ENCODE results near the gene CBX1. TPM values are rescaled to one million over a fixed set of nuclear protein-coding genes. Genes with fewer than 3 reads are reported as not detected.

The CBX1 gene
- polyA plus RNA-seq, 1 donor, result 63.6 TPM

DNA sequence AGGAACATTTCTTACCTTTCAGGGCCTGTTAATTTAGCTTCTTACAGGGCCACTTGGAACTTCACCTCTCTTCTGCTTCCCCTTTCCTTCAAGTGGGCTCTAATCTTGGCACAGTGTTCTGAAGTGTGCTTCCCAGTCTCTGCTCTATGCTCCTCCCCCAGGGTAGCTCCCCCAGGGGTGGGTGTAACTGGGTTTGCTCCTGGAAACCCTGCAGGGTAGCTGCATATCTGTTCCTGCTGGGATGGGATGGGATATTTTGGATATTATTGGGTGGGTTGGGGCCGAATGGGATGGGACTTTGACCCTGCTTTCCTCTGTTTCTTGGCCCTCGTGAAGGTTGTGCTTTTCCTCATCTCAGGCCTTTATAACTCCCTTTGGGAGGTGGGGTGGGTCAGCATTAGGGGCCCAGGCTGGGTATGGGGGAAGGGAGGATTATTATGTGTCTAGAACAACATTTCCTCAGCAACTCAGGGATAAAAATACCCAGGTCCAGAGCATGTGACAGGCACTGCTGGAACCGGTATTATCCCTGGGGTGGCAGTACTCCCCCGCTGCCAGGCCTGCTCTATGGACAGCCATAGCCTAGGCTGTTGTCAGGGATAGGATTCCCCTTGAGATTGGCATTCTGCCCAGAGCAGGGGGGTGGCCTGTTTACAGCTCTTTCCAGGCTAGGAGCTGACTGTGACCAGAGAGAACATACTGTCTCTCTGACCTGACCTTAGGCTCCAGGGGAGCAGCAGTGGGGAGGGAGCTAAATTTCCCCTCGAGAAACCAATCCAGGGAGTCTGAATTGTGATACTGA is 48.1 kb downstream of the CBX1 start:
- peaks cover 67% of the 10 kb centered on the region for H3K36me3 ChIP-seq (ENCODE audit: control insufficient read depth, insufficient read depth, low read length)
- no peak overlapping the region for H3K27ac ChIP-seq (ENCODE audit: low read length)
- no CpG with 5 or more reads among the region's 5 CpGs for WGBS (ENCODE audit: insufficient coverage, low lambda C conversion rate)
- no peaks in the 10 kb centered on the region for H3K9me3 ChIP-seq (ENCODE audit: control insufficient read depth, low read depth, low read length)
- no peaks in the 10 kb centered on the region for H3K27me3 ChIP-seq (ENCODE audit: control insufficient read depth, insufficient read depth, low read length)
- peak in 1 of 2 donors; percentile 28 for DNase-seq
- H3K4me3 ChIP-seq (ENCODE audit: low read length), result no peak overlapping the region
- peaks cover 58% of the 10 kb centered on the region for H3K4me1 ChIP-seq (ENCODE audit: control insufficient read depth, insufficient read depth, low read length)

DNA sequence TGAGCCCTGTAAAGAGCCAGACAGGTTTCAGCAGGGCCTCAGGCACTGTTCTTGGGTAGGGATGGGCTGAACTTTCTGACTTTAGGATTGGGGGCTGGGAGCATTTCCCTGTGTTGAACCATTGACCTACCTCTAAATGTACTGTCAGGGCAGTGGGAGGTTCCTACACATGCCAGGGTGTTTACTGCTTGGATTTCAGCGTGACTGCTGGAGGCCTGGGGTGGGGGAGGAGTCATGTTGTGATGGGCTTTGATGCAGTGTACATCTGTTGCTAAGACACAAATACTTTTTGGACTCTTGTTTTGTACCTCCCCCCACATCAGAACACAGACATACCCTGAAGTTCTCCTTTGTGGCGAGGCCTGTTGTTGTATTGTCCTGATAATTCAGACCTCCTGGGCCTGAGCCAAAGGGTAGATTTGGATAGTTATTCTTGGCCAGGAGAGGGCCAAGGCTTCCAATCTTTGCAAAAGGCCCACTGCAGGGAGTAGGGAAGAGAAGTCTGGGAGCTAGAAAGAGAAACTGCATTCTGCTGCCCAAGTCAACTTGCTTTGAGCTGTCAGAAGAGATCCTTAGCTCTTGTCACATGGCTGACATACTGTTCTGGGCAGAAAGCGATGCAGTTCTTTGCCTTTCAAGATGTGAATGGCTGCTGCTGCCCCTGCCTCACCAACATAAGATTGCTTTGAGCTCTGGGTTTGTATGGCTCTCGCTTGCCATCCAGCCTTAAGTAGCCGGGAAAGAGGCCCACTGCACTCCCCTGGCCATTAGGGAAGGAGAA is 49.4 kb downstream of the CBX1 start:
- peaks cover 54% of the 10 kb centered on the region for H3K36me3 ChIP-seq (ENCODE audit: control insufficient read depth, insufficient read depth, low read length)
- no peak overlapping the region for H3K27ac ChIP-seq (ENCODE audit: low read length)
- WGBS (ENCODE audit: insufficient coverage, low lambda C conversion rate), result no CpG with 5 or more reads among the region's 5 CpGs
- H3K27me3 ChIP-seq (ENCODE audit: control insufficient read depth, insufficient read depth, low read length), result no peaks in the 10 kb centered on the region
- peaks cover 62% of the 10 kb centered on the region for H3K4me1 ChIP-seq (ENCODE audit: control insufficient read depth, insufficient read depth, low read length)
- no peak overlapping the region for H3K4me3 ChIP-seq (ENCODE audit: low read length)
- DNase-seq, result peak; percentile 30 to 49
- no peaks in the 10 kb centered on the region for H3K9me3 ChIP-seq (ENCODE audit: control insufficient read depth, low read depth, low read length)

DNA sequence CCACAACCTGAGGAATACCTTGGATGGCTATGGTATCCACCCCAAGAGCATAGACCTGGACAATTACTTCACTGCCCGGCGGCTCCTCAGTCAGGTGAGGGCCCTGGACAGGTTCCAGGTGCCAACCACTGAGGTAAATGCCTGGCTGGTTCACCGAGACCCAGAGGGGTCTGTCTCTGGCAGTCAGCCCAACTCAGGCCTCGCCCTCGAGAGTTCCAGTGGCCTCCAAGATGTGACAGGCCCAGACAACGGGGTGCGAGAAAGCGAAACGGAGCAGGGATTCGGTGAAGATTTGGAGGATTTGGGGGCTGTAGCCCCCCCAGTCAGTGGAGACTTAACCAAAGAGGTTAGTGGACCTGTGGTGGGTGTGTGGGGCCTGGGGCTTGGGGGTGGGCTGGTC is 50.0 kb downstream of the CBX1 start:
- peaks cover 67% of the 10 kb centered on the region for H3K4me1 ChIP-seq (ENCODE audit: control insufficient read depth, insufficient read depth, low read length)
- H3K36me3 ChIP-seq (ENCODE audit: control insufficient read depth, insufficient read depth, low read length), result peaks cover 48% of the 10 kb centered on the region
- H3K4me3 ChIP-seq (ENCODE audit: low read length), result no peak overlapping the region
- H3K9me3 ChIP-seq (ENCODE audit: control insufficient read depth, low read depth, low read length), result no peaks in the 10 kb centered on the region
- H3K27ac ChIP-seq (ENCODE audit: low read length), result no peak overlapping the region
- DNase-seq, result no peak
- no peaks in the 10 kb centered on the region for H3K27me3 ChIP-seq (ENCODE audit: control insufficient read depth, insufficient read depth, low read length)
- WGBS (ENCODE audit: insufficient coverage, low lambda C conversion rate), result no CpG with 5 or more reads among the region's 10 CpGs

DNA sequence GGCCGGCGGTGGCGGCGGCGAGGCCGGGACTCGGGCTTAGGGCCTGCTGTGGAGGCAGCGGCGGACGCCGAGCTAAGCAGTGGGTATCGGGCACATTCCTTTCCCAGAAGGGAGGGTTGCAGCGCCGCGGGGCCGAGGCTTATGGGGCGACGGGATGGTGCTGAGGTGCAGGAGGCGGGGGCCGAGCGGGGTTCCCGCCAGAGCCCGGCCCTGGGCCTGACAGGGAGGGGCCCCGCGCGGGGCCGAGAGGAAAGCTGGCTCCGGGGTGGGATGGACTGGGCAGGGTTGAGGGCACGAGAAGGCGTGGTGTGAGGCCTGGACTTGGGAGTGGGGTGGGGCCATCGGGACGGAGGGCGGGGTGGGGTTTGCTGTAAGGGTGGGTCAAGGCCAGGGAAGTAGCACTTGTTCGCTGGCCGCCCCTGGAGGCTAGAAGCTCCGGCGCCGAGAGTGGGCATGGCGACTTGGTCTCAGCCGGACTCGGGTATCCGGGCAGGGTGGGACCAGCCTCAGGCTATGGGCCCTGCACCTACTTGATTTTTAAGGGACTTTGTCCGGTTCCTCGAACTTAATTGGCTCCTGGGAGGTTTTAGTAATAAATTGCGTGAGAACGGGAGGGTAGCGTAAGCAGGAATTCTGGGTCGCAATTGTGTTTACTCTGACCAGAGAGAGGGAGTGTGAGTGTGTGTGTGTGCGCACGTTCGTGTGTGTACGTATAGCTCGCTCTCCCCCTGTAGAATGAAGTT is 52.7 kb downstream of the CBX1 start:
- peaks cover 49% of the 10 kb centered on the region for H3K4me1 ChIP-seq (ENCODE audit: control insufficient read depth, insufficient read depth, low read length)
- no CpG with 5 or more reads among the region's 53 CpGs for WGBS (ENCODE audit: insufficient coverage, low lambda C conversion rate)
- peak; percentile 86 to 94 for DNase-seq

DNA sequence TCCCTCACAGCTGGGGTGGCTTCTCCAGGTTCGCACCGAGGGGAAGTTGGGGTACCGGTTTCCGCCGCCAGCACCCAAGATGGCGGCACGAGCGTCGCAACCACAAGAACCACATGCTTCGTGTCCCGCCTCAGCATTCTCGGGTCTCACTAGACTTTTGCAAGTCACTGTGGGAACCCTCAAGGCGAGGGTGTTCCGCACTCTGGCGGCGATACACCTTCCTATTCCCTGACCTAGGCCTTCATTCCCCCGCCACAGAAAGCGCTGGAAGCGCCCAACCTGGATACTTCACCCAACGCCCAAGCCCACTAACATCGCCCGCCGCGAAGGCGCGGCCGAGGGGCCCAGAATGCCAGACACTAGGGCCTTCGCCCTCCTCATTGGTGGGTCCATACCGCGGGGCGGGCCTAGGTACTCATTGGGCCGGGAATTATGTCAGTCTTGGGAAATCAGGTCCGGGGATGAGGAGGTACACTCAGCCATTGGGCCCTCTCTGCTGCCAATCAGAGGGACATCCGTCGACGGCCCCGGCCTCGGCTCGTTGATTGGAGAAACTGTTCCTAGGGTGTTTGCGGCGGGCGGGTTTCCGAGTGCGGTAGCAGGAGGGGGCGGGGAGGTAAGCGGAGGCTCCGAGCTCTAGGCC is 53.4 kb downstream of the CBX1 start, which contains the start of gene NFE2L1:
Gene NFE2L1, plus strand, starts transcription at position 619 of the 643 bp plus-strand sequence. CDS start 2,760 bp downstream, outside the sequence.
- H3K4me1 ChIP-seq (ENCODE audit: control insufficient read depth, insufficient read depth, low read length), result peaks cover 42% of the 10 kb centered on the region
- no peaks in the 10 kb centered on the region for H3K27me3 ChIP-seq (ENCODE audit: control insufficient read depth, insufficient read depth, low read length)
- WGBS (ENCODE audit: insufficient coverage, low lambda C conversion rate), result no CpG with 5 or more reads among the region's 47 CpGs
- no peaks in the 10 kb centered on the region for H3K9me3 ChIP-seq (ENCODE audit: control insufficient read depth, low read depth, low read length)
- DNase-seq, result peak; percentile 99 to 100
- peak within 1 kb of the TSS; percentile 80 for H3K4me3 ChIP-seq (ENCODE audit: low read length)
- peaks cover 24% of the 10 kb centered on the region for H3K36me3 ChIP-seq (ENCODE audit: control insufficient read depth, insufficient read depth, low read length)
- peak within 1 kb of the TSS; percentile 98 for H3K27ac ChIP-seq (ENCODE audit: low read length)

More for the DNA sequence above, 52.7 kb downstream of the CBX1 start:
- Histone ChIP-seq H3K36me3 (ENCODE audit: control insufficient read depth, insufficient read depth, low read length) (peaks cover 29% of the 10 kb centered on the region), H3K9me3 (ENCODE audit: control insufficient read depth, low read depth, low read length) (no peaks in the 10 kb centered on the region), H3K27ac (ENCODE audit: low read length) (peak overlapping the region; percentile 98), H3K27me3 (ENCODE audit: control insufficient read depth, insufficient read depth, low read length) (no peaks in the 10 kb centered on the region), H3K4me3 (ENCODE audit: low read length) (peak overlapping the region; percentile 80)

DNA sequence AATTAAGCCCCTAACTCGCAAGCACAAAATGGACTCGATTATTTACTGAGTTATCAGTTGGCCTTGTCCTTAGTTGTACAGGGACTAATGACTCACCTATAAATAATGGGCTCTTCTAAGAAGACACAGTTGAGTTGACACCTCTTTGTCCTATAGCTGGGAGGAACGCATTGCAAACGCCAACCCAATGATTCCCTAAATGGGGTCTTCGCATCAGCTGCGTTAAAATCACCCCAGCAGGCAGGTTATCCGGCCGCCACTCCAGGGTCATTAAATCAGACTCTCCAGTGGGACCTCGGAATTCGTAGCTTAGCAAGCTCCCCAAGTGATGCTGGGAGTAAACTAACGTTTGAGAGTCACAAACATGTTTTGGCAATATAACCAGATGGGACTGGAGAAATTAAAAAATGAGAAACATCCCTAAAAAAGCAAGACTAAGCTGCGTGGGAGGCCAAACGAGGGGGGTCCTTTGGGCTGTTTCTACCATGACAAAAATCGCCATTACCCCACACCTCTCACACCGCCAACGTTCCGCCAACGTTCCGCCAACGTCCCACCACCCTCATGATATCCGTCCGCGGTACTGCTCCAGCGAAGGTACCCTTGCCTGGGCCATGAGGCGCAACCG is 54.1 kb downstream of the CBX1 start:
- H3K36me3 ChIP-seq (ENCODE audit: control insufficient read depth, insufficient read depth, low read length), result peaks cover 18% of the 10 kb centered on the region
- peak in 1 of 2 donors; percentile 38 for DNase-seq
- WGBS (ENCODE audit: insufficient coverage, low lambda C conversion rate), result 0% methylated on average over 1 of the region's 26 CpGs
- peaks cover 35% of the 10 kb centered on the region for H3K4me1 ChIP-seq (ENCODE audit: control insufficient read depth, insufficient read depth, low read length)
- peak overlapping the region; percentile 80 for H3K4me3 ChIP-seq (ENCODE audit: low read length)
- no peaks in the 10 kb centered on the region for H3K9me3 ChIP-seq (ENCODE audit: control insufficient read depth, low read depth, low read length)
- peak overlapping the region; percentile 98 for H3K27ac ChIP-seq (ENCODE audit: low read length)
- no peaks in the 10 kb centered on the region for H3K27me3 ChIP-seq (ENCODE audit: control insufficient read depth, insufficient read depth, low read length)

DNA sequence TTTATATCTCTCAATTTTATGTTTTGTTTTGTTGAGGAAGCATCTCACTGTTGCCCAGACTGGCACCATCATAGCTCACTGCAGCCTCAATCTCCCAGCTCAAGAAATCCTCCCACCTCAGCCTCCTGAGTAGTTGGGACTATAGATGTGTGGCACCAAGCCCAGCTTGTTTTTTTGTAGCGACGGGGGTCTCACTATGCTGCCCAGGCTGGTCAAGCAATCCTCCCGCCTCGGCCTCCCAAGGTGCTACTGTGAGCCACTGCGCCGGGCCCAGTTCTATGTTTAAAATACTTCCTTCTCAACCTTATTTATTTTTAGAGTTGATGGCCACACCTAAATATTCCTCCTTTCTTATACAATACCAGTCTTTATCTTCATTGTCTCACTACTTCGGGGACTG is 55.0 kb downstream of the CBX1 start:
- Histone ChIP-seq H3K4me3 (ENCODE audit: low read length) (no peak overlapping the region), H3K27me3 (ENCODE audit: control insufficient read depth, insufficient read depth, low read length) (peaks cover 2% of the 10 kb centered on the region), H3K4me1 (ENCODE audit: control insufficient read depth, insufficient read depth, low read length) (peaks cover 26% of the 10 kb centered on the region), H3K9me3 (ENCODE audit: control insufficient read depth, low read depth, low read length) (no peaks in the 10 kb centered on the region), H3K27ac (ENCODE audit: low read length) (no peak overlapping the region), H3K36me3 (ENCODE audit: control insufficient read depth, insufficient read depth, low read length) (peaks cover 9% of the 10 kb centered on the region)
- 86% methylated on average over 3 of the region's 7 CpGs for WGBS (ENCODE audit: insufficient coverage, low lambda C conversion rate)
- DNase-seq, result no peak

DNA sequence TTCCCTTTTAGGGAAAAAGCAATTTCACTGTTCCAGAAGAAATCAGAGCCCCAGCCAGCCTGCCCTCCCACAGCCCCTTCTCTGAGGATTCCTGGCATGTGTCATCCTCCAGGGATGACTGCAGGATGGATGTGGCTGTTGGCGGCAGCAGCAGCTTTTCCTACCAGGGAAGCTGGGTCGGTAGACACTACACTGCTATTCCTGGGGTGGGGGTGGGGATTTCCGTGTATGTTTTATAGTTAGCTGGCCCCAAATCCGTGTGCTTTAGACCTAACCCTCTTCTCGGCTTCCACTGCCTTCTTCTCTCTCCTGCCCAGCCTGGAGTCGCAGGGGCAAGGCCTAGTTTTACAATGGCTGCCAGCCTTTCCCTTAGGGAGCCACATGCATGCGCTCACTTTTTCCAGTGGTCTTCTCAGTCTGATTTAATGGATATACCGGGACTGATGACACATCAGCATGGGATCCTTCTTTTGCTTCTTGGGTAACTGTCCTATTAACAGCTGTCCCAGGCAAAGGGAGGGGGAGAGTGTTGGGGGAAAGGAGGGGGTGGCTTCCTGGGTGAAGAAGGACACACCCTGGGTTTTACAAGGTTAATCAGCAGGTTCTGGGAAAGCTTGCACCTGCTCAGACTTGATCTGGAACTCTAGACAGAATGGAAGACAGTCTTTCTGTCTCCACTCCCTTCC is 55.8 kb downstream of the CBX1 start:
- Histone ChIP-seq H3K36me3 (ENCODE audit: control insufficient read depth, insufficient read depth, low read length) (peaks cover under 1% of the 10 kb centered on the region), H3K4me3 (ENCODE audit: low read length) (no peak overlapping the region), H3K9me3 (ENCODE audit: control insufficient read depth, low read depth, low read length) (no peaks in the 10 kb centered on the region), H3K27ac (ENCODE audit: low read length) (no peak overlapping the region), H3K27me3 (ENCODE audit: control insufficient read depth, insufficient read depth, low read length) (peaks cover 2% of the 10 kb centered on the region), H3K4me1 (ENCODE audit: control insufficient read depth, insufficient read depth, low read length) (peaks cover 18% of the 10 kb centered on the region)
- WGBS (ENCODE audit: insufficient coverage, low lambda C conversion rate), result 100% methylated on average over 1 of the region's 8 CpGs
- DNase-seq, result peak in 1 of 2 donors; percentile 30

DNA sequence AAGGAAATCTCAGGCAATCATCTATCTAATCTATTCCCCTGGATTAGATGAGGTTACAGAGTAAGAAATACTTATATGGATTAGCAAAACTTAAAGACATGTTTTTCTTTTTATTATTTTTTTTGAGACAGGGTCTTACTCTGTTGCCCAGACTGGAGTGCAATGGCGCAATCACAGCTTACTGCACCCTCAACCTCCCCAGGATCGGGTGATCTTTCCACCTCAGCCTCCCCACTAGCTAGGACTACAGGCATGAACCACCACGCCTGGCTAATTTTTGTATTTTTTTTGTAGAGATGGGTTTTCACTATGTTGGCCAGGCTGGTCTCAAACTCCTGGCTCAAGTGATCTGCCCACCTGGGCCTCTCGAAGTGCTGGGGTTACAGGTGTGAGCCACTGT is 56.4 kb downstream of the CBX1 start:
- H3K4me1 ChIP-seq (ENCODE audit: control insufficient read depth, insufficient read depth, low read length), result peaks cover 13% of the 10 kb centered on the region
- no peak overlapping the region for H3K4me3 ChIP-seq (ENCODE audit: low read length)
- H3K9me3 ChIP-seq (ENCODE audit: control insufficient read depth, low read depth, low read length), result no peaks in the 10 kb centered on the region
- H3K36me3 ChIP-seq (ENCODE audit: control insufficient read depth, insufficient read depth, low read length), result no peaks in the 10 kb centered on the region
- no peak for DNase-seq
- WGBS (ENCODE audit: insufficient coverage, low lambda C conversion rate), result 100% methylated on average over 1 of the region's 4 CpGs
- H3K27me3 ChIP-seq (ENCODE audit: control insufficient read depth, insufficient read depth, low read length), result peaks cover 2% of the 10 kb centered on the region
- no peak overlapping the region for H3K27ac ChIP-seq (ENCODE audit: low read length)
